Panc1 (cell line): ENCODE measurements around the gene TRAK1.

Experiments used
- POLR2AphosphoS5 ChIP-seq: IDR thresholded peaks from 2 replicates; pipeline ENCODE4 v1.6.1; 2012; ENCODE audit warnings: mild to moderate bottlenecking, low read depth, low read length, moderate library complexity
- SIN3A ChIP-seq: IDR thresholded peaks from 2 replicates; pipeline ENCODE4 v1.6.1; 2012; ENCODE audit warnings: low read depth, mild to moderate bottlenecking, low read length, moderate library complexity, borderline replicate concordance; ENCODE audit not compliant: insufficient read depth
- TCF7L2 ChIP-seq: IDR thresholded peaks from 2 replicates; pipeline ENCODE4 v1.6.1; 2011; ENCODE audit warnings: mild to moderate bottlenecking, low read depth, low read length, inconsistent platforms
- TF ChIP-seq, protein P1 (sequence below): fragments of 450-650 bp; IDR thresholded peaks from 2 replicates; pipeline ENCODE4 v1.5.1; 2017; ENCODE audit warnings: mild to moderate bottlenecking

- TF ChIP-seq, protein P1, sequence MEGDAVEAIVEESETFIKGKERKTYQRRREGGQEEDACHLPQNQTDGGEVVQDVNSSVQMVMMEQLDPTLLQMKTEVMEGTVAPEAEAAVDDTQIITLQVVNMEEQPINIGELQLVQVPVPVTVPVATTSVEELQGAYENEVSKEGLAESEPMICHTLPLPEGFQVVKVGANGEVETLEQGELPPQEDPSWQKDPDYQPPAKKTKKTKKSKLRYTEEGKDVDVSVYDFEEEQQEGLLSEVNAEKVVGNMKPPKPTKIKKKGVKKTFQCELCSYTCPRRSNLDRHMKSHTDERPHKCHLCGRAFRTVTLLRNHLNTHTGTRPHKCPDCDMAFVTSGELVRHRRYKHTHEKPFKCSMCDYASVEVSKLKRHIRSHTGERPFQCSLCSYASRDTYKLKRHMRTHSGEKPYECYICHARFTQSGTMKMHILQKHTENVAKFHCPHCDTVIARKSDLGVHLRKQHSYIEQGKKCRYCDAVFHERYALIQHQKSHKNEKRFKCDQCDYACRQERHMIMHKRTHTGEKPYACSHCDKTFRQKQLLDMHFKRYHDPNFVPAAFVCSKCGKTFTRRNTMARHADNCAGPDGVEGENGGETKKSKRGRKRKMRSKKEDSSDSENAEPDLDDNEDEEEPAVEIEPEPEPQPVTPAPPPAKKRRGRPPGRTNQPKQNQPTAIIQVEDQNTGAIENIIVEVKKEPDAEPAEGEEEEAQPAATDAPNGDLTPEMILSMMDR: no peak
- no peak for TF ChIP-seq SIN3A
- TF ChIP-seq POLR2AphosphoS5: no peak
- TF ChIP-seq TCF7L2: no peak
Measured at GRCh38 chr3:42052132-42052483, 39.0 kb upstream of the TRAK1 start.
